Loucy (cell line): ENCODE measurements around the gene TBC1D22A.

ENCODE experiments used
- H2AFZ ChIP-seq: fragments of 200-600 bp; sonication (generic); 2 replicates; pipeline ENCODE4 v1.6.0; 2016; ENCODE audit warnings: antibody characterized with exemption, mild to moderate bottlenecking, low read length, moderate library complexity
- H3F3A ChIP-seq: fragments of 200-600 bp; 2 replicates; pipeline ENCODE4 v1.6.0; 2016; ENCODE audit warnings: antibody characterized with exemption, low read depth, mild to moderate bottlenecking
- H3K27me3 ChIP-seq: fragments of 200-600 bp; sonication (generic); 2 replicates; pipeline ENCODE4 v1.6.1; 2014; ENCODE audit warnings: low read length, mild to moderate bottlenecking; ENCODE audit not compliant: insufficient read depth, poor library complexity, severe bottlenecking
- H3K36me3 ChIP-seq: fragments of 200-600 bp; sonication (generic); 2 replicates; pipeline ENCODE4 v1.6.1; 2016; ENCODE audit warnings: low read length; ENCODE audit not compliant: insufficient read depth
- H3K4me1 ChIP-seq: fragments of 200-600 bp; sonication (generic); 2 replicates; pipeline ENCODE4 v1.5.1; 2014; ENCODE audit warnings: low read length, mild to moderate bottlenecking; ENCODE audit not compliant: insufficient read depth, poor library complexity, severe bottlenecking
- H3K4me2 ChIP-seq: fragments of 200-600 bp; sonication (generic); 2 replicates; pipeline ENCODE4 v1.6.0; 2014; ENCODE audit warnings: antibody characterized with exemption, low read length, low read depth, mild to moderate bottlenecking; ENCODE audit not compliant: poor library complexity, severe bottlenecking
- H3K4me3 ChIP-seq: fragments of 200-600 bp; sonication (generic); 2 replicates; pipeline ENCODE4 v1.5.1; 2014; ENCODE audit warnings: low read length, mild to moderate bottlenecking, mixed read lengths; ENCODE audit not compliant: poor library complexity, severe bottlenecking
- H3K79me2 ChIP-seq: fragments of 200-600 bp; sonication (generic); 2 replicates; pipeline ENCODE4 v1.6.1; 2014; ENCODE audit warnings: low read length; ENCODE audit not compliant: insufficient read depth
- H3K9ac ChIP-seq: fragments of 200-600 bp; sonication (generic); 2 replicates; pipeline ENCODE4 v1.6.0; 2014; ENCODE audit warnings: mild to moderate bottlenecking, low read depth, low read length, moderate library complexity; ENCODE audit not compliant: poor library complexity, severe bottlenecking
- H3K9me2 ChIP-seq: fragments of 200-600 bp; sonication (generic); replicated peaks from 2 replicates; pipeline ENCODE4 v1.6.1; 2016; ENCODE audit warnings: low read depth, low read length, mixed read lengths
- H3K9me3 ChIP-seq: fragments of 200-600 bp; sonication (generic); 2 replicates; pipeline ENCODE4 v1.6.1; 2014; ENCODE audit warnings: mild to moderate bottlenecking, antibody characterized with exemption, low read length, low read depth; ENCODE audit not compliant: insufficient read depth
- H4K20me1 ChIP-seq: fragments of 200-600 bp; sonication (generic); 2 replicates; pipeline ENCODE4 v1.6.0; 2014; ENCODE audit warnings: antibody characterized with exemption, low read length, mild to moderate bottlenecking; ENCODE audit not compliant: insufficient read depth, poor library complexity, severe bottlenecking
- EZH2phosphoT487 ChIP-seq: fragments of 200-600 bp; IDR thresholded peaks from 2 replicates; pipeline ENCODE4 v1.6.1; 2018; ENCODE audit warnings: antibody characterized with exemption, mild to moderate bottlenecking, moderate library complexity, borderline replicate concordance
- TF ChIP-seq, protein P1 (sequence below): fragments of 200-600 bp; sonication (generic); conservative IDR thresholded peaks from 2 replicates; pipeline ENCODE4 v1.5.1; 2014; ENCODE audit warnings: mild to moderate bottlenecking, antibody characterized with exemption, low read length

TBC1D22A gene

DNA sequence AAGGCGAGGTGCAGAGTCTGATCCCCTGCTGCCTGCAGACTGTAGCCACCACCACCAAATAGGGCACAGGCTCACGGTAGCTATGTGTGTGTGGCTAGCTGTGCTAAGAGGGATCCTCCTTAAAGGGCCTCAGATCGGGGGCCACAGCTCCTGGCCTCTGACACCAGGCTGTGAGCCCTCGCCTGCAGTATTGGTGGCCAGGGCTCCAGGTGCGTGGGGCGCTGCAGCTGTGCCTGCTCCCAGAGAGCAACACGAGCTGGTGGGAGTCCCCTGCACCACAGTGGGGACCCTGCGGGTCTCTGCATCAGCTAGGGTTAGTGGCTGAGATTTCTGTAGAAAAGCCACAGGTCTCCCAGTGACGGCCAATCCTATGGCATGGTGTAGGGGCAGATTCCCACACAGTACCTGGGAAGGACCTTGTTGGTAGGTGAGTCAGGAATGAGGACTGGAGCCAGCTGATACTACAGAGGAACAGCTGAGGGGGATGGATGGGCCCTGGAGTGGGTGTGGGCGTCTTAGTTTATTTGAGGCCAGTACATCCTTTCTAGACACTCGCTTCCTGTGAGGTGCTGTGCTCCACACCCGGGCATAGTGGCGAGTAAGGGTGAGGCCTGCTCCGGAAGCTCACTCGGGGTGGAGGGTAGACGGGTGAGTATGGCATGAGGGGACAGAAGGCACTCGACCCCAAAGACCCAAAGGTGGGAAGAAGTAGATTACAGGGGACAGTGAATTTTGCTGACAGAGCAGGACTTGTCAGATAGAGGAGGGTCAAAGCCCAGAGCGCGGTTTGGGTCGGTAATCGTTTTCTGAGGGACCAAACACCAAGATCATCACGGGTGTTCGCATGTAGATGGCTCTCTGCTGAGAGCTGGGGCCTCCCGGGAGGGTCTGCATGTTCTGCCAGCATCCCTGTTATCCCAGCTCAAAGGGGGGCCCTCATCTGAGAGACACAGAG, 212.5 kb downstream of the TBC1D22A start:
- H3F3A ChIP-seq = no peaks in the 10 kb centered on the region
- peaks cover 1% of the 10 kb centered on the region for H3K4me1 ChIP-seq
- H3K9me3 ChIP-seq = no peaks in the 10 kb centered on the region
- no peaks in the 10 kb centered on the region for H3K27me3 ChIP-seq
- H3K4me3 ChIP-seq = no peak overlapping the region
- no peaks in the 10 kb centered on the region for H3K9me2 ChIP-seq
- no peak overlapping the region for H3K4me2 ChIP-seq
- H3K36me3 ChIP-seq = peaks cover 34% of the 10 kb centered on the region; the same call in 1 of the 2 replicates
- no peak for TF ChIP-seq EZH2phosphoT487
- TF ChIP-seq, protein P1, sequence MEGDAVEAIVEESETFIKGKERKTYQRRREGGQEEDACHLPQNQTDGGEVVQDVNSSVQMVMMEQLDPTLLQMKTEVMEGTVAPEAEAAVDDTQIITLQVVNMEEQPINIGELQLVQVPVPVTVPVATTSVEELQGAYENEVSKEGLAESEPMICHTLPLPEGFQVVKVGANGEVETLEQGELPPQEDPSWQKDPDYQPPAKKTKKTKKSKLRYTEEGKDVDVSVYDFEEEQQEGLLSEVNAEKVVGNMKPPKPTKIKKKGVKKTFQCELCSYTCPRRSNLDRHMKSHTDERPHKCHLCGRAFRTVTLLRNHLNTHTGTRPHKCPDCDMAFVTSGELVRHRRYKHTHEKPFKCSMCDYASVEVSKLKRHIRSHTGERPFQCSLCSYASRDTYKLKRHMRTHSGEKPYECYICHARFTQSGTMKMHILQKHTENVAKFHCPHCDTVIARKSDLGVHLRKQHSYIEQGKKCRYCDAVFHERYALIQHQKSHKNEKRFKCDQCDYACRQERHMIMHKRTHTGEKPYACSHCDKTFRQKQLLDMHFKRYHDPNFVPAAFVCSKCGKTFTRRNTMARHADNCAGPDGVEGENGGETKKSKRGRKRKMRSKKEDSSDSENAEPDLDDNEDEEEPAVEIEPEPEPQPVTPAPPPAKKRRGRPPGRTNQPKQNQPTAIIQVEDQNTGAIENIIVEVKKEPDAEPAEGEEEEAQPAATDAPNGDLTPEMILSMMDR = no peak
- H4K20me1 ChIP-seq = no peaks in the 10 kb centered on the region
- no peak overlapping the region for H3K9ac ChIP-seq
- H3K79me2 ChIP-seq = no peaks in the 10 kb centered on the region
- no peak overlapping the region for H2AFZ ChIP-seq

DNA sequence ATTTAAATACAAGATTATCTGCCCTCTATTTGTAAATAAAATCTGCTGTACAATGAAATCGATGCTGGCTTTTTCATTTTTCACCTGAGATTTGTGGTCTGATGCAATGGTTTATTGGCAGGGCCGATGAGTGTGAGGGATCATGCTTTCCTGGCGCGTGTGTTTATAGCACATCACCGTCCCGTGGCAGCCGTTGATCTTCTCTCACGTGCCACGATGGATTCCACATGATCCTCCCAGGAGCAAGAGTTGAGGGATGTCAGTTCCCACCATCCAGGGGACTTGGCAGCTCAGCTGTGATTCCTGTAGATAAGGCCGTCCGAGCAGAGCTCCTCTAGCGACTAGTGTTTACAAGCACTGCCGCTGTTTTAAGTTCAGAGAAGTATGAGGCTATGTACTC, 213.7 kb downstream of the TBC1D22A start:
- Histone ChIP-seq H3K9me3 (no peaks in the 10 kb centered on the region), H3K36me3 (peaks cover 35% of the 10 kb centered on the region; the same call in 1 of the 2 replicates), H4K20me1 (no peaks in the 10 kb centered on the region), H3F3A (no peaks in the 10 kb centered on the region), H3K4me2 (no peak overlapping the region), H3K4me3 (no peak overlapping the region), H3K79me2 (no peaks in the 10 kb centered on the region), H3K9ac (no peak overlapping the region), H3K27me3 (no peaks in the 10 kb centered on the region), H3K9me2 (no peaks in the 10 kb centered on the region), H3K4me1 (no peaks in the 10 kb centered on the region), H2AFZ (no peak overlapping the region)
- TF ChIP-seq, protein P1 = no peak
- no peak for TF ChIP-seq EZH2phosphoT487

DNA sequence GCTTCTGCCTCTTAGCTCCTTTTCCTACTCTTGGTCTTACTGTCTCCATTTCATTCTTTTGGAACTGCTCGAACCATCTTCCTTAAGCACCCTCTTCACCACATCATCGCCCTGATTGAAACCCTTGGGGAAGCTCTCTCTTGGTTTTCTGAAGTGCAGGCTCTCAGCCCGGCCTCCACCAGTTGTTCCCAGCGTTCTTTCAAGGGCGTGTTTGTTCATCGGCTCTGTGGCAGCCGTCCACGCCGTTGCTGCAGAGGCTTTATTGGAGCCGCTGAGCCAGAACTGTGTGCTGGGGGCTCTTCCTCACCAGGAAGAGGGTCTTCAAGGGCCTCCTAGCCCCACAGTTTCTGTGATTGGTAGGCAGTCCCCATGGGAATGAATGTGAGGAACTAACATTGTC, 214.1 kb downstream of the TBC1D22A start:
- no peaks in the 10 kb centered on the region for H4K20me1 ChIP-seq
- no peaks in the 10 kb centered on the region for H3K9me3 ChIP-seq

More for the DNA sequence above, 214.1 kb downstream of the TBC1D22A start:
- TF ChIP-seq, protein P1 = no peak
- TF ChIP-seq EZH2phosphoT487 = no peak
- H3K4me2 ChIP-seq = no peak overlapping the region
- H3K79me2 ChIP-seq = no peaks in the 10 kb centered on the region
- H2AFZ ChIP-seq = no peak overlapping the region
- H3K9ac ChIP-seq = no peak overlapping the region
- H3K4me1 ChIP-seq = no peaks in the 10 kb centered on the region
- H3K9me2 ChIP-seq = no peaks in the 10 kb centered on the region
- H3K36me3 ChIP-seq = peaks cover 35% of the 10 kb centered on the region; the same call in 1 of the 2 replicates
- H3K4me3 ChIP-seq = no peak overlapping the region
- H3F3A ChIP-seq = no peaks in the 10 kb centered on the region
- H3K27me3 ChIP-seq = no peaks in the 10 kb centered on the region
